GM21825 (cell line): ENCODE data around the gene TAF6.

Experiments
- ATAC-seq: cut with Tn5 transposase; IDR thresholded peaks from one replicate; pipeline ENCODE4 v1.9.1; 2021; ENCODE audit warnings: mild to moderate bottlenecking, moderate library complexity; ENCODE audit not compliant: unreplicated experiment

Gene TAF6

GRCh38 chr7:100075418-100075817 is 43.7 kb downstream of the TAF6 start:
- ATAC-seq, result no peak

GRCh38 chr7:100074841-100075240 is 44.3 kb downstream of the TAF6 start:
- ATAC-seq, result no peak

- ATAC-seq, result no peak
These were observed 46.7 kb downstream of the TAF6 start for GRCh38 chr7:100072462-100072861.

GRCh38 chr7:100071018-100071723 is 48.0 kb downstream of the TAF6 start:
- no peak for ATAC-seq

GRCh38 chr7:100069991-100070390 is 49.2 kb downstream of the TAF6 start:
- no peak for ATAC-seq

GRCh38 chr7:100066953-100067352 is 52.2 kb downstream of the TAF6 start:
- no peak for ATAC-seq

GRCh38 chr7:100065452-100066186 is 53.5 kb downstream of the TAF6 start:
- no peak for ATAC-seq

- no peak for ATAC-seq
These were observed 55.0 kb downstream of the TAF6 start for GRCh38 chr7:100064162-100064561.

GRCh38 chr7:100063376-100063775 is 55.8 kb downstream of the TAF6 start:
- no peak for ATAC-seq

- ATAC-seq, result no peak
These were observed 57.5 kb downstream of the TAF6 start for GRCh38 chr7:100061518-100062193.

GRCh38 chr7:100059251-100059739 is 59.9 kb downstream of the TAF6 start:
- ATAC-seq, result no peak
